HepG2 (cell line): ENCODE measurements around the gene CNNM1. TPM values are rescaled to one million over a fixed set of nuclear protein-coding genes. Genes with fewer than 3 reads are reported as not detected.
A peak's percentile ranks its signal among the peaks of the same experiment; 100 is the strongest.

Experiments
- KLF15 ChIP-seq: sonication (generic); formaldehyde crosslinking; IDR thresholded peaks from 2 replicates; pipeline ENCODE4 v1.8.1; 2023; ENCODE audit warnings: borderline replicate concordance, mild to moderate bottlenecking, inconsistent platforms, missing genetic modification reagents, mixed read lengths
- LRRFIP1 ChIP-seq: sonication (generic); formaldehyde crosslinking; conservative IDR thresholded peaks from 2 replicates; pipeline ENCODE4 v1.4.0; 2020; ENCODE audit warnings: missing genetic modification reagents
- MTA1 ChIP-seq: sonication (generic); formaldehyde crosslinking; IDR thresholded peaks from 2 replicates; pipeline ENCODE4 v1.4.0; 2020; ENCODE audit warnings: missing genetic modification reagents, mild to moderate bottlenecking, borderline replicate concordance
- NONO ChIP-seq, 2 experiments: fragments of 450-650 bp in 1 of 2; sonication (generic) in 1 of 2; formaldehyde crosslinking in 1 of 2; IDR thresholded peaks in 1 of 2; conservative IDR thresholded peaks in 1 of 2; 2 replicates each; pipeline versions ENCODE4 v1.6.1 to v1.8.0; 2017 to 2022; ENCODE audit warnings: mild to moderate bottlenecking in 1 of 2, missing genetic modification reagents in 1 of 2, moderate library complexity in 1 of 2
- NPAS2 ChIP-seq: sonication (generic); formaldehyde crosslinking; IDR thresholded peaks from 2 replicates; pipeline ENCODE4 v1.8.0; 2022; ENCODE audit warnings: mild to moderate bottlenecking, missing genetic modification reagents, borderline replicate concordance
- PTBP1 ChIP-seq: fragments of 200-400 bp; formaldehyde crosslinking; IDR thresholded peaks from 2 replicates; pipeline ENCODE4 v1.6.1; 2018; ENCODE audit warnings: low read length, low read depth; ENCODE audit not compliant: poor library complexity, severe bottlenecking
- RORA ChIP-seq: sonication (generic); formaldehyde crosslinking; IDR thresholded peaks from 2 replicates; pipeline ENCODE4 v1.5.0; 2020; ENCODE audit warnings: mild to moderate bottlenecking, missing genetic modification reagents, moderate library complexity
- SMAD3 ChIP-seq: sonication (generic); formaldehyde crosslinking; IDR thresholded peaks from 2 replicates; pipeline ENCODE4 v1.4.0; 2020; ENCODE audit warnings: missing genetic modification reagents
- TAF15 ChIP-seq: fragments of 200-400 bp; formaldehyde crosslinking; IDR thresholded peaks from one replicate; pipeline ENCODE4 v1.6.1; 2018; ENCODE audit warnings: mild to moderate bottlenecking, low read depth, low read length; ENCODE audit not compliant: poor library complexity, severe bottlenecking
- ZNF205 ChIP-seq: IDR thresholded peaks from 2 replicates; pipeline ENCODE4 v1.6.1; 2018; ENCODE audit warnings: missing biosample characterization, missing genetic modification reagents
- ZNF263 ChIP-seq: sonication (generic); formaldehyde crosslinking; IDR thresholded peaks from 2 replicates; pipeline ENCODE4 v1.4.0; 2020; ENCODE audit warnings: missing genetic modification reagents
- ZNF292 ChIP-seq: sonication (generic); formaldehyde crosslinking; IDR thresholded peaks from 2 replicates; pipeline ENCODE4 v1.8.1; 2022; ENCODE audit warnings: mild to moderate bottlenecking, low read depth, missing genetic modification reagents, borderline replicate concordance
- ZNF431 ChIP-seq: sonication (generic); formaldehyde crosslinking; IDR thresholded peaks from 2 replicates; pipeline ENCODE4 v1.9.0; 2022; ENCODE audit warnings: missing genetic modification reagents, low read depth, mild to moderate bottlenecking, borderline replicate concordance
- ZNF546 ChIP-seq: sonication (generic); formaldehyde crosslinking; conservative IDR thresholded peaks from 2 replicates; pipeline ENCODE4 v1.8.1; 2023; ENCODE audit warnings: mild to moderate bottlenecking, missing genetic modification reagents
- ZNF562 ChIP-seq: sonication (generic); formaldehyde crosslinking; IDR thresholded peaks from 2 replicates; pipeline ENCODE4 v1.8.0; 2022; ENCODE audit warnings: missing genetic modification reagents, borderline replicate concordance
- polyA plus RNA-seq, 8 experiments: library from polyadenylated mRNA; depleted of rRNA in 3 of 8; stranded (reverse) in 7 of 8; unstranded in 1 of 8; fragments of >200 nt; fragmentation: Illumina TruSeq in 4 of 8; extraction: Trizol in 4 of 8; gene quantifications; 2 replicates each; pipeline versions ENCODE4 v1.2.1 to v1.2.3, GENCODE V29; 2011 to 2016; ENCODE audit warnings: low read depth in 4 of 8, missing spikeins in 1 of 8, mixed read lengths in 1 of 8; ENCODE audit not compliant: insufficient read depth in 1 of 8
- total RNA-seq, 5 experiments: library from RNA; depleted of rRNA; stranded (reverse); fragments of >200 nt; fragmentation: Illumina TruSeq; extraction: Trizol; gene quantifications; 2 replicates each; pipeline ENCODE4 v1.2.3, GENCODE V29; 2016; ENCODE audit warnings: low read depth in 1 of 5
- TF ChIP-seq, protein P1 (sequence below): sonication (generic); formaldehyde crosslinking; IDR thresholded peaks from 2 replicates; pipeline ENCODE4 v1.4.0; 2020; ENCODE audit warnings: mild to moderate bottlenecking, missing genetic modification reagents, borderline replicate concordance
- TF ChIP-seq, protein P2 (sequence below): sonication (generic); formaldehyde crosslinking; IDR thresholded peaks from 2 replicates; pipeline ENCODE4 v1.8.0; 2022; ENCODE audit warnings: mild to moderate bottlenecking, missing genetic modification reagents, borderline replicate concordance
- TF ChIP-seq, protein P3 (sequence below): sonication (generic); formaldehyde crosslinking; IDR thresholded peaks from 2 replicates; pipeline ENCODE4 v1.9.0; 2021; ENCODE audit warnings: missing genetic modification reagents, mild to moderate bottlenecking, borderline replicate concordance

CNNM1 gene
- total and polyA plus RNA-seq, 2 of the 13 experiments (the other 11 are each of a cell fraction or from before 2014, with no cell fraction given), result 4.3 to 9.6 TPM

- TF ChIP-seq, protein P1, sequence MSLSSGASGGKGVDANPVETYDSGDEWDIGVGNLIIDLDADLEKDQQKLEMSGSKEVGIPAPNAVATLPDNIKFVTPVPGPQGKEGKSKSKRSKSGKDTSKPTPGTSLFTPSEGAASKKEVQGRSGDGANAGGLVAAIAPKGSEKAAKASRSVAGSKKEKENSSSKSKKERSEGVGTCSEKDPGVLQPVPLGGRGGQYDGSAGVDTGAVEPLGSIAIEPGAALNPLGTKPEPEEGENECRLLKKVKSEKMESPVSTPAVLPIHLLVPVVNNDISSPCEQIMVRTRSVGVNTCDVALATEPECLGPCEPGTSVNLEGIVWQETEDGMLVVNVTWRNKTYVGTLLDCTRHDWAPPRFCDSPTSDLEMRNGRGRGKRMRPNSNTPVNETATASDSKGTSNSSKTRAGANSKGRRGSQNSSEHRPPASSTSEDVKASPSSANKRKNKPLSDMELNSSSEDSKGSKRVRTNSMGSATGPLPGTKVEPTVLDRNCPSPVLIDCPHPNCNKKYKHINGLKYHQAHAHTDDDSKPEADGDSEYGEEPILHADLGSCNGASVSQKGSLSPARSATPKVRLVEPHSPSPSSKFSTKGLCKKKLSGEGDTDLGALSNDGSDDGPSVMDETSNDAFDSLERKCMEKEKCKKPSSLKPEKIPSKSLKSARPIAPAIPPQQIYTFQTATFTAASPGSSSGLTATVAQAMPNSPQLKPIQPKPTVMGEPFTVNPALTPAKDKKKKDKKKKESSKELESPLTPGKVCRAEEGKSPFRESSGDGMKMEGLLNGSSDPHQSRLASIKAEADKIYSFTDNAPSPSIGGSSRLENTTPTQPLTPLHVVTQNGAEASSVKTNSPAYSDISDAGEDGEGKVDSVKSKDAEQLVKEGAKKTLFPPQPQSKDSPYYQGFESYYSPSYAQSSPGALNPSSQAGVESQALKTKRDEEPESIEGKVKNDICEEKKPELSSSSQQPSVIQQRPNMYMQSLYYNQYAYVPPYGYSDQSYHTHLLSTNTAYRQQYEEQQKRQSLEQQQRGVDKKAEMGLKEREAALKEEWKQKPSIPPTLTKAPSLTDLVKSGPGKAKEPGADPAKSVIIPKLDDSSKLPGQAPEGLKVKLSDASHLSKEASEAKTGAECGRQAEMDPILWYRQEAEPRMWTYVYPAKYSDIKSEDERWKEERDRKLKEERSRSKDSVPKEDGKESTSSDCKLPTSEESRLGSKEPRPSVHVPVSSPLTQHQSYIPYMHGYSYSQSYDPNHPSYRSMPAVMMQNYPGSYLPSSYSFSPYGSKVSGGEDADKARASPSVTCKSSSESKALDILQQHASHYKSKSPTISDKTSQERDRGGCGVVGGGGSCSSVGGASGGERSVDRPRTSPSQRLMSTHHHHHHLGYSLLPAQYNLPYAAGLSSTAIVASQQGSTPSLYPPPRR (CRISPR knock-in tag), result no peak
- TF ChIP-seq ZNF205 (CRISPR knock-in tag) (no peak), NPAS2 (no peak), TAF15 (no peak), LRRFIP1 (no peak), NONO (IDR thresholded peaks at IDR 0.05) (no peak), NONO (CRISPR knock-in tag; conservative IDR thresholded peaks at IDR 0.05) (peak; percentile 69; the same call in 1 of the 2 replicates), ZNF292 (CRISPR knock-in tag) (no peak; the same call in 1 of the 2 replicates), ZNF562 (CRISPR knock-in tag) (0 out of 2 replicates have a peak, but pooled peaks have one; percentile 46), MTA1 (CRISPR knock-in tag) (no peak), PTBP1 (no peak), RORA (no peak), ZNF263 (CRISPR knock-in tag) (peak; percentile 79; the same call in 1 of the 2 replicates), SMAD3 (0 out of 2 replicates have a peak, but pooled peaks have one; percentile 24), ZNF431 (CRISPR knock-in tag) (peak; percentile 31; the same call in 1 of the 2 replicates), ZNF546 (CRISPR knock-in tag) (peak; percentile 97; the same call in 1 of the 2 replicates), KLF15 (CRISPR knock-in tag) (0 out of 2 replicates have a peak, but pooled peaks have one; percentile 28)
- TF ChIP-seq, protein P2, sequence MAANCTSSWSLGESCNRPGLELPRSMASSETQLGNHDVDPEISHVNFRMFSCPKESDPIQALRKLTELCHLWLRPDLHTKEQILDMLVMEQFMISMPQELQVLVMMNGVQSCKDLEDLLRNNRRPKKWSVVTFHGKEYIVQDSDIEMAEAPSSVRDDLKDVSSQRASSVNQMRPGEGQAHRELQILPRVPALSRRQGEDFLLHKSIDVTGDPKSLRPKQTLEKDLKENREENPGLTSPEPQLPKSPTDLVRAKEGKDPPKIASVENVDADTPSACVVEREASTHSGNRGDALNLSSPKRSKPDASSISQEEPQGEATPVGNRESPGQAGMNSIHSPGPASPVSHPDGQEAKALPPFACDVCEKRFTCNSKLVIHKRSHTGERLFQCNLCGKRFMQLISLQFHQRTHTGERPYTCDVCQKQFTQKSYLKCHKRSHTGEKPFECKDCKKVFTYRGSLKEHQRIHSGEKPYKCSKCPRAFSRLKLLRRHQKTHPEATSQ (CRISPR knock-in tag), result no peak
- TF ChIP-seq, protein P3, sequence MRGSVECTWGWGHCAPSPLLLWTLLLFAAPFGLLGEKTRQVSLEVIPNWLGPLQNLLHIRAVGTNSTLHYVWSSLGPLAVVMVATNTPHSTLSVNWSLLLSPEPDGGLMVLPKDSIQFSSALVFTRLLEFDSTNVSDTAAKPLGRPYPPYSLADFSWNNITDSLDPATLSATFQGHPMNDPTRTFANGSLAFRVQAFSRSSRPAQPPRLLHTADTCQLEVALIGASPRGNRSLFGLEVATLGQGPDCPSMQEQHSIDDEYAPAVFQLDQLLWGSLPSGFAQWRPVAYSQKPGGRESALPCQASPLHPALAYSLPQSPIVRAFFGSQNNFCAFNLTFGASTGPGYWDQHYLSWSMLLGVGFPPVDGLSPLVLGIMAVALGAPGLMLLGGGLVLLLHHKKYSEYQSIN (CRISPR knock-in tag), result no peak
These were observed at the start of gene CNNM1 (continued) for GRCh38 chr10:99329304-99329553.
